GM19099 (cell line): ENCODE measurements around the gene CDKN2B-AS1.

ENCODE experiments used
- POLR2A ChIP-seq: IDR thresholded peaks from 3 replicates; pipeline ENCODE4 v1.6.1; 2011; ENCODE audit warnings: low read depth; ENCODE audit not compliant: insufficient read length; ENCODE audit errors: extremely low read depth

Gene CDKN2B-AS1

GRCh38 chr9:21993893-21994555, 567 bp upstream of the CDKN2B-AS1 start, which contains the start of gene CDKN2A:
Gene CDKN2A (minus strand): TSS chr9:21994392.
- TF ChIP-seq POLR2A, result peak; percentile 58

DNA sequence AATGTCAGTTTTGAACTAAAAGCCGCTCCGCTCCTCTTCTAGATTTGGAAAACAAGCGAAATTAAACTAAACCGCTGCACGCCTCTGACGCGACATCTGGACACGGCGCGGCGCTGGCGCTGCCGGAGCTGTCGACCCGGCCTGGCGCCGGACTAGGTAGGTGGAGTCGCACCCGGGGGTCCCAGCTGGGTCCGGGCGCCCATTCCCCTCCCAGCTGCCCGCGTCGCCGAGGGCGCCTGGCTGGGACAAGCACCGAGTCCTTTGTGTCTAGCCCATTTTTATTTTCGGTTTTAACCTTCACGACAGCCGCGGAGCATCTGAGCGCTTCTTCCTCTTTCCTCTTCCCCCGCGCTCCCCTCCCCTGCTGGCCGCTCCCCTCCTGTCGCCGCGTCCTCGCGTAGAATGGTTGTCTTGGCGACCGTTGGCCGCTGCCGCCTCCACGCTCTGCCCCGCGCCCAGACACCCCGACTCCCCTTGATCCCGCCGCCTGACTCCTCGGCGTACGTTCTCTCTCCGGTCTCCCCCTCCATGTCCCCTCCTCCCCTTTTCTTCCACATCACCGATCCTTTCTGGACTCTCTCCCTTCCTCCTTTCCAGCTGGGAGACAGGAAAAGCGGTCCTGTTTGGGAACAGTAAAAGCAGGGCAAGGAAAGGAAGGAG, 545 bp downstream of the CDKN2B-AS1 start:
- peak; percentile 78 for TF ChIP-seq POLR2A

GRCh38 chr9:21995666-21996398, 1.2 kb downstream of the CDKN2B-AS1 start:
- TF ChIP-seq POLR2A, result no peak

DNA sequence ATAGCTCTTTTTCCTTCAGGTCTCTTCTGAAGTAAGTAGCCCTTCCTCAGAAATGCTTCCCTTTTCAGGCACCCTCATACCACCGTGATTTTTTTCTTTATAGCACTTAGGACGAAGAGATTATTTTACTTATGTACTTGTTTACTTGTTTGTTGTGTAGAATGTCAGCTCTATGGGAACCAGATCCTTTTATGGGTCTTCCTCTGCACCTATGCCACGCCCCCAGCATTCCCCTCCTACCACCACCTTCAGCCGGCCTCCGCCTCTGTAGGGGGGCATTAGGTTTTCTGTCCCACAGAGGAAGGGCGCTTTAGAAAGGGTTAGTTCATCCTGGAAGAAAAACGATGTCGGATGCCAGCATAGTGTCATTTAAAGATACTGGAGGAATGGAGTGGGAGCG, 1.8 kb downstream of the CDKN2B-AS1 start:
- TF ChIP-seq POLR2A, result no peak

- TF ChIP-seq POLR2A, result no peak
These were observed 2.3 kb downstream of the CDKN2B-AS1 start for GRCh38 chr9:21996858-21997257.

DNA sequence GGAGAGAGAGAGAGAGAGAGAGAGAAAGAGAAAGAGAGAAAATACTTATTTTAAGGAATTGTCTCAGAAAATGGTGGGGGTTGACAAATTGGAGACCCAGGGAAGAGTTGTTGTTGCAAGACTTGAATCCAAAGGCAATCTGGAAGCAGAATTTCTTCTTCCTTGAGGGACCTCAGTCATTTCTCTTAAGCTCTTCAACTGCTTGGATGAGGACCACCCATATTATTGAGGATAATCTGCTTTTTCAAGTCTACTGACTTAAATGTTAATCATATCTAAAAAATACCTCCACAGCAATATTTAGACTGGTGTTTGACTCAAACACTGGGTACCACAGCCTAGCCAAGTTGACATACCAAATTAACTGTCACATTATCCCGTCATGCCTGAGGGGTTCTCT, 2.9 kb downstream of the CDKN2B-AS1 start:
- TF ChIP-seq POLR2A, result no peak

DNA sequence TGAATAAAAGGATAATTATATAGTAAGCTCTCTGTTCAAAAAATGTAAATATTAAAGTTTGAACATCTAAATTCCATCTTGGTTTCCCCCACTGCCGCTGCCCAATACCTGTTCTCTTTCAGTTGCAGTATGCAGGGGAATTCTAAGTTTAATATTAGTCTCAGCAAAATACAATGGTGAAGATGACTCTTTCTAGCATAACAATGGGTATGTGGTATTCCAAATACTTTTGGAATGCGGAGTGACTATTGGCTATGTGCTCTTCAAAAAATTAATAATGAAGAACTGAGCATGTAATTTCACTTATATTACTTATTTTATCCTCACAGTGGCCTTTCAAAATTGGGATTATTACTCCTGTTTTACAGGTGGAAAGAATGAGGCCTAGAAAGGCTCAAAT, 3.4 kb downstream of the CDKN2B-AS1 start:
- no peak for TF ChIP-seq POLR2A

- TF ChIP-seq POLR2A, result no peak
These were observed 7.4 kb downstream of the CDKN2B-AS1 start for GRCh38 chr9:22002038-22002437.

DNA sequence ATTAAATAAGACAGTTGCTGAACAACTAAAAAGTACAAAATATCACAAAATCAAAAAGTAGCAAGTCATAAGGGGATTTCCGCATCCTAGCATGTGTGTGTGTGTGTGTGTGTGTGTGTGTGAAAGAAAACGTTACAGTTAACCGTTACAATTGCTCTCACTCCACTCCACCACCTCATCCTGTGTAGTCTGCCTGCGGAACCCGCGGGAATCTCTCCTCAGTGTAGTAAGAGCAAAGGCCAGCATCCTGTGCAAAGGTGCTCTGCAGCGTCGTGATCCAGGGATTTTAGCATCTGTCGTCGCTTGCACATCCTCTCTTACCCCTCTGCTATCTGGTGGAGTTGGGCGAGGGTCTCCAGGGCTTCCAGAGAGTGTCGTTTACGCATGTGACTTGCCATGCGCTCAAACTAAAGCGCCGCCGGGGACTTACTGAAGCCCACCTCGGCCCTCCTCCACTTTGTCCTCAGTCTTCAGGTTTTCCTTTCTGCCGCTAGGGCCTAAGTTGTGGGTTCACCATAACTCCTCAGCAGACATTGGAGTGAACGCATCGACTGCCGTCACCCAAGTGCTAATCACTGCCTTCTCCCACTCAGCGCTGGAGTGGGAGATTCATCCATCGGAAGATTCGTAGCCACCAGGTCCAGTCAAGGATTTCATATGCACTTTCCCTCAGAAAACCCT, 10.6 kb downstream of the CDKN2B-AS1 start:
- no peak for TF ChIP-seq POLR2A

GRCh38 chr9:22005702-22006606, 11.4 kb downstream of the CDKN2B-AS1 start:
- TF ChIP-seq POLR2A, result no peak

- TF ChIP-seq POLR2A, result no peak
These were observed 13.8 kb downstream of the CDKN2B-AS1 start for GRCh38 chr9:22008384-22008716.

GRCh38 chr9:22008717-22009505, 14.3 kb downstream of the CDKN2B-AS1 start, which contains the start of gene CDKN2B:
Gene CDKN2B (minus strand): TSS chr9:22009305. CDS start chr9:22008953, 352 bp downstream.
- peak; percentile 52 for TF ChIP-seq POLR2A

- TF ChIP-seq POLR2A, result no peak
These were observed 14.9 kb downstream of the CDKN2B-AS1 start for GRCh38 chr9:22009506-22009867.
